WERI-Rb-1 (cell line): ENCODE data around the gene ARL5C.
A peak's percentile ranks its signal among the peaks of the same experiment; 100 is the strongest.

ENCODE experiments used
- DNase-seq: peaks from one replicate; pipeline ENCODE4 v3.0.0-alpha.2; 2020
- H3K27ac ChIP-seq: fragments of 250-450 bp; sonication (Bioruptor Pico); 2 replicates; pipeline ENCODE4 v1.5.1; 2020; ENCODE audit warnings: mild to moderate bottlenecking, moderate library complexity
- H3K27me3 ChIP-seq: fragments of 250-450 bp; sonication (Bioruptor Pico); 2 replicates; pipeline ENCODE4 v1.5.1; 2021; ENCODE audit warnings: mild to moderate bottlenecking, low read depth, moderate library complexity; ENCODE audit not compliant: insufficient read depth, severe bottlenecking
- H3K36me3 ChIP-seq: fragments of 250-450 bp; sonication (Bioruptor Pico); 2 replicates; pipeline ENCODE4 v1.5.1; 2020; ENCODE audit warnings: mild to moderate bottlenecking, moderate library complexity
- H3K4me3 ChIP-seq: 2 replicates; pipeline ENCODE4 v1.5.1; 2011; ENCODE audit warnings: low read depth, mild to moderate bottlenecking, control low read depth, low read length
- H3K9me3 ChIP-seq: fragments of 250-450 bp; sonication (Bioruptor Pico); 2 replicates; pipeline ENCODE4 v1.5.1; 2021; ENCODE audit warnings: mild to moderate bottlenecking, moderate library complexity; ENCODE audit not compliant: severe bottlenecking
- TF ChIP-seq, protein P1 (sequence below): IDR thresholded peaks from 2 replicates; pipeline ENCODE4 v1.5.1; 2011; ENCODE audit warnings: low read depth, mild to moderate bottlenecking, control low read depth, inconsistent platforms, low read length

The ARL5C gene

DNA sequence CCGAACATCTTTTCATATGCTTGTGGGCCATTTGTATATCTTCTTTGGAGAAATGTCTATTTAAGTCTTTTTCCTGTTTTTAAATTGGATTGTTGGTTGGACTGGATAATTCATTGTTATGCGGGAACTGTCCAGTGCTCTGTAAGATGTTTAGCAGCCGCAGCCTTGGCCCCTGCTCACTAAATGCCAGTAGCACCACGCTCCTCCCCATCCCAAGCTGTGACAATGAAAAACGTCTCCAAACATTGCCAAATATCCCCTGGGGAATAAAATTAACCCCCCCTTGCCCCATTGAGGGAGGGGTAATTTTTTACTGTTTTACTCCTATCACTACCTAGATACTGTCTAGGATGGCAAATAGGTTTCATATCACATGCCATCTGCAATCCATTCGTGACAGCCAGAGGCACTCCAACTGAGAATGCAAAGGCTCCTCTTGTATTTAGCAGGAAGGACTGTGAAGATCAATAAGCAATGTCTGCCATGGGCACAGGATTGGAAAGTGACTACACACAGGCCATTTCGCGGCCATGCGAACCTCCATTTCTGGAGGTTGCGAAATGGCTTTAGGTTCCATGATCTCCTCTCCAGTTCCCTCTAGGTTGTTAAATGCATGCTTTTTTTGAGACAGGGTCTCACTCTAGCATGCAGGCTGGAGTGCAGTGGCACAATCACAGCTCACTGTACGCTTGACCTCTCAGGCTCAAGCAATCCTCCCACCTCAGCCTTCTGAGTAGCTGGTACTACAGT lies 23.9 kb downstream of the ARL5C start:
- no peaks in the 10 kb centered on the region for H3K27me3 ChIP-seq
- no peak for DNase-seq
- no peak overlapping the region for H3K27ac ChIP-seq
- H3K4me3 ChIP-seq: no peak overlapping the region
- H3K9me3 ChIP-seq: peaks cover 4% of the 10 kb centered on the region
- TF ChIP-seq, protein P1, sequence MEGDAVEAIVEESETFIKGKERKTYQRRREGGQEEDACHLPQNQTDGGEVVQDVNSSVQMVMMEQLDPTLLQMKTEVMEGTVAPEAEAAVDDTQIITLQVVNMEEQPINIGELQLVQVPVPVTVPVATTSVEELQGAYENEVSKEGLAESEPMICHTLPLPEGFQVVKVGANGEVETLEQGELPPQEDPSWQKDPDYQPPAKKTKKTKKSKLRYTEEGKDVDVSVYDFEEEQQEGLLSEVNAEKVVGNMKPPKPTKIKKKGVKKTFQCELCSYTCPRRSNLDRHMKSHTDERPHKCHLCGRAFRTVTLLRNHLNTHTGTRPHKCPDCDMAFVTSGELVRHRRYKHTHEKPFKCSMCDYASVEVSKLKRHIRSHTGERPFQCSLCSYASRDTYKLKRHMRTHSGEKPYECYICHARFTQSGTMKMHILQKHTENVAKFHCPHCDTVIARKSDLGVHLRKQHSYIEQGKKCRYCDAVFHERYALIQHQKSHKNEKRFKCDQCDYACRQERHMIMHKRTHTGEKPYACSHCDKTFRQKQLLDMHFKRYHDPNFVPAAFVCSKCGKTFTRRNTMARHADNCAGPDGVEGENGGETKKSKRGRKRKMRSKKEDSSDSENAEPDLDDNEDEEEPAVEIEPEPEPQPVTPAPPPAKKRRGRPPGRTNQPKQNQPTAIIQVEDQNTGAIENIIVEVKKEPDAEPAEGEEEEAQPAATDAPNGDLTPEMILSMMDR: no peak
- no peaks in the 10 kb centered on the region; the same call in 1 of the 2 replicates for H3K36me3 ChIP-seq

DNA sequence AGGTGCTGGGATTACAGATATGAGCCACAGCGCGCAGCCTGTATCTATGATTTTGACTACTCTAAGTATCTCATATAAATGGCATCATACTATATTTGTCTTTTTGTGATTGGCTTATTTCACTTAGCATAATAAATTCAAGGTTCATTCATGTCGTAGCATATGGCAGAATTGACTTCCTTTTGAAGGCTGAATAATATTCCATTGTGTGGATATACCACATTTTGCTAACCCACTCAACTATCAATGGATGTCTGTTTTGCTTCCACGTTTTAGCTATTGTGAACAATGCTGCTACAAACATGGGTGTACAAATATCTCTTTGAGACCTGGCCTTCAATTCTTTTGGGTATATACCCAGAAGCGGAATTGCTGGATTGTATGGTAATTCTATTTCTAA lies 24.7 kb downstream of the ARL5C start:
- TF ChIP-seq, protein P1: no peak

DNA sequence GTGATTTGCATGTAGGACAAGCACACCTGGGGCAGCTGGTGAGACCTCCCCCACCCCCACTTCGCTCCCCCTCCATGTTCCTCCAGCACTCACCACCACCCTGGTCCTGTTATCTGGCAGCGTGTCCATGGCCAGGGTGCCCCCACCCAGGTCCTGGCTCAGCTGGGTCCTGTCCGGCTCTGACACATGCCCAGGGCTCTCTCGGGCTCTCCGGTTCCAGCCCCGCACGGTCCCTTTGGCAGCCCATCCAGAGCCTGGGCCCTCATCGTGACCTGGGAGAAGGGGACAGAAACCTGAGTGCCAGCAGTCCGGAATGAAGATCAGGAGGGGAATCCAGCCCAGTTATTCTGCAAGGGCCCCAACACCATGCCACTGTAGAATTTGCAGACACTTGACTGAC lies 26.4 kb downstream of the ARL5C start:
- no peaks in the 10 kb centered on the region for H3K27me3 ChIP-seq
- peak overlapping the region; percentile 60 for H3K27ac ChIP-seq
- no peak overlapping the region for H3K4me3 ChIP-seq
- TF ChIP-seq, protein P1: no peak
- peaks cover 4% of the 10 kb centered on the region for H3K9me3 ChIP-seq
- H3K36me3 ChIP-seq: no peaks in the 10 kb centered on the region; the same call in 1 of the 2 replicates
- DNase-seq: no peak

More for the DNA sequence above, 24.7 kb downstream of the ARL5C start:
- H3K27me3 ChIP-seq: no peaks in the 10 kb centered on the region
- no peak overlapping the region for H3K4me3 ChIP-seq
- H3K36me3 ChIP-seq: no peaks in the 10 kb centered on the region; the same call in 1 of the 2 replicates
- H3K9me3 ChIP-seq: peaks cover 4% of the 10 kb centered on the region
- no peak for DNase-seq
- no peak overlapping the region for H3K27ac ChIP-seq

DNA sequence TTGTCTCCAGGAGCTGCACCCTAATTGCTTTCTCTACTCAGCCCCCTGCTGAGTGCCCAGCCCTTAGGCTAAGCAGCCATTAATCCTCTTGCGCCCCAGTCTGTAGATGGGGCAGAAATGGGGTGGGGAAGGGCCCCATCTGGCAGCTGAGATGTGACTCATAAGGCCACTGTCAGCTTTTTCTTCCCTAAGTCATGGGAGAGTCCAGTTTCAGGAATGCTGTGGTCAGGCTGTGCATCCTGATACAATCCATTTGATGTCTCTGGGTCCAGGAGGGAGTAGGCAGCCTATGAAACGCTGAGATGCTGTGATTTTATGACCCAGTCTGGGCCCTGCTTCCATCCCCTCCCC lies 26.8 kb downstream of the ARL5C start:
- no peak overlapping the region for H3K4me3 ChIP-seq
- H3K27me3 ChIP-seq: no peaks in the 10 kb centered on the region
- peak overlapping the region; percentile 60 for H3K27ac ChIP-seq
- peak; percentile 73 for DNase-seq
- H3K9me3 ChIP-seq: peaks cover 4% of the 10 kb centered on the region
- H3K36me3 ChIP-seq: no peaks in the 10 kb centered on the region; the same call in 1 of the 2 replicates
- TF ChIP-seq, protein P1: no peak

DNA sequence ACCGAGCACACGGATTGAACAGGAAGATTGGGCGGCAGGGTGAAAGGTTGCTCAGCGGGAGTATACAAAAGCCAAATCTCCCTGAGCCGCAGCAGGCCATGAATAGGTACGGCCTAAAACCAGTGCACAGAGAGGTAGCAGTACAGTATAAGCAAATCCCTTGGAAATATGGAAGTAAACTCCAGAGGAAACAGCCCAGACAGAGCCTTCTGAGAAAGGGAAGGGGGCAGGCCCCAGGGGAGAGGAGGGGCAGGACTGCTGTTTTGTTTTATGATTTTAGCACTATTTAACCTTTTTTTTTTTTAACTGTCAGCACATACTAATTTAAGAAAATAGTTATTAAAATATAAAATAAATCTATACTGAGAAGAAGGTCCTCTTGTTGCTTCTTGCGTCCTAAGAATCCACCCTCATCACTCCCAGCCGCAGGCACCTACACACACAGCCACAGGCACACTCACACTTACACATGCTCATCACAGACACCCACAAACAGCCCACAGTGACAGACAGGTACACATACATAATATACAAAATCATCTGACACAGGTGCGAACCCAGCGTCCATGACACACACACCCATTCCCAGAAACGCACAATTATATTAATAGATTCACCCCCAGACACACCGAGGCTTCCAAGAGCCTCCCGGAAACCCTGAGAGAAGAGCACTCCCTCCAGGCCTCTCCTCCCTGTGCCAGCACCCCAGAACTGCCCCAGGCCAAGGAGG lies 27.4 kb downstream of the ARL5C start:
- TF ChIP-seq, protein P1: no peak
- Histone ChIP-seq H3K27me3 (no peaks in the 10 kb centered on the region), H3K27ac (peak overlapping the region; percentile 60), H3K4me3 (no peak overlapping the region), H3K36me3 (no peaks in the 10 kb centered on the region; the same call in 1 of the 2 replicates), H3K9me3 (peaks cover 4% of the 10 kb centered on the region)
- no peak for DNase-seq
